ENCODE data around the gene EFEMP1. TPM values are rescaled to one million over a fixed set of nuclear protein-coding genes. Genes with fewer than 3 reads are reported as not detected.

The EFEMP1 gene
- polyA plus RNA-seq, 3 donors = not detected

GRCh38 chr2:55958756-55959155 lies 35.2 kb upstream of the EFEMP1 start:
- WGBS (ENCODE audit: insufficient coverage) = 50% methylated on average over 1 of the region's 1 CpG
- DNase-seq = no peak
- Mint-ChIP-seq H3K27ac (no peak overlapping the region), H3K4me3 (no peak overlapping the region), H3K9me3 (peaks cover 0 to 2% (median 0%) of the 10 kb centered on the region in 7 donors), H3K27me3 (ENCODE audit: low read depth in 3 of 3) (peaks cover 1 to 7% (median 2%) of the 10 kb centered on the region in 3 donors), H3K36me3 (no peaks in the 10 kb centered on the region), H3K4me1 (no peaks in the 10 kb centered on the region)
- TF ChIP-seq CTCF (IDR thresholded peaks at IDR 0.05) = no peak
- Histone ChIP-seq H4K20me1 (ENCODE audit: insufficient read depth, low read length) (no peaks in the 10 kb centered on the region), H3K9me3 (replicated peaks in 1 of 2; ENCODE audit: control insufficient read depth in 1 of 2, insufficient read depth in 1 of 2, low read length in 2 of 2) (no peaks in the 10 kb centered on the region), H3K9ac (ENCODE audit: insufficient read depth, low read length, poor library complexity, severe bottlenecking) (no peak overlapping the region), H3K27ac (ENCODE audit: low read depth in 1 of 2, low read length in 2 of 2) (no peak overlapping the region), H3K4me3 (replicated peaks in 1 of 3; ENCODE audit: low read depth in 2 of 3, low read length in 3 of 3) (no peak overlapping the region), H3K27me3 (ENCODE audit: control insufficient read depth in 2 of 2, insufficient read depth in 2 of 2, low read length in 2 of 2) (no peaks in the 10 kb centered on the region), H3K79me2 (ENCODE audit: insufficient read depth, low read length) (no peaks in the 10 kb centered on the region), H3K36me3 (replicated peaks in 1 of 2; ENCODE audit: control insufficient read depth in 1 of 2, insufficient read depth in 2 of 2, low read length in 2 of 2) (no peaks in the 10 kb centered on the region), H3K4me1 (ENCODE audit: control insufficient read depth in 1 of 2, insufficient read depth in 2 of 2, low read length in 2 of 2) (no peaks in the 10 kb centered on the region), H2AFZ (ENCODE audit: insufficient read depth, low read depth, low read length, poor library complexity, severe bottlenecking) (no peak overlapping the region), H3K4me2 (replicated peaks; ENCODE audit: extremely low read depth, low read length, poor library complexity, severe bottlenecking) (no peak overlapping the region)
- intact Hi-C loops (cut with micrococcal nuclease) = no loop called here

GRCh38 chr2:55957142-55957541 lies 33.6 kb upstream of the EFEMP1 start:
- Histone ChIP-seq H3K4me3 (replicated peaks in 1 of 3; ENCODE audit: low read depth in 2 of 3, low read length in 3 of 3) (no peak overlapping the region), H2AFZ (ENCODE audit: insufficient read depth, low read depth, low read length, poor library complexity, severe bottlenecking) (no peak overlapping the region), H3K36me3 (replicated peaks in 1 of 2; ENCODE audit: control insufficient read depth in 1 of 2, insufficient read depth in 2 of 2, low read length in 2 of 2) (no peaks in the 10 kb centered on the region), H3K27ac (ENCODE audit: low read depth in 1 of 2, low read length in 2 of 2) (no peak overlapping the region), H3K9ac (ENCODE audit: insufficient read depth, low read length, poor library complexity, severe bottlenecking) (no peak overlapping the region), H3K27me3 (ENCODE audit: control insufficient read depth in 2 of 2, insufficient read depth in 2 of 2, low read length in 2 of 2) (no peaks in the 10 kb centered on the region), H3K9me3 (replicated peaks in 1 of 2; ENCODE audit: control insufficient read depth in 1 of 2, insufficient read depth in 1 of 2, low read length in 2 of 2) (no peaks in the 10 kb centered on the region), H4K20me1 (ENCODE audit: insufficient read depth, low read length) (no peaks in the 10 kb centered on the region), H3K4me1 (ENCODE audit: control insufficient read depth in 1 of 2, insufficient read depth in 2 of 2, low read length in 2 of 2) (no peaks in the 10 kb centered on the region), H3K4me2 (replicated peaks; ENCODE audit: extremely low read depth, low read length, poor library complexity, severe bottlenecking) (no peak overlapping the region), H3K79me2 (ENCODE audit: insufficient read depth, low read length) (no peaks in the 10 kb centered on the region)
- Mint-ChIP-seq H3K27me3 (ENCODE audit: low read depth in 3 of 3) (peaks cover 0 to 7% (median 2%) of the 10 kb centered on the region in 3 donors), H3K4me3 (no peak overlapping the region), H3K9me3 (peaks cover 0 to 2% (median 0%) of the 10 kb centered on the region in 7 donors), H3K27ac (no peak overlapping the region), H3K36me3 (no peaks in the 10 kb centered on the region), H3K4me1 (no peaks in the 10 kb centered on the region)
- TF ChIP-seq CTCF (IDR thresholded peaks at IDR 0.05) = no peak
- DNase-seq = no peak
- WGBS (ENCODE audit: insufficient coverage) = no CpG with 5 or more reads among the region's 3 CpGs
- intact Hi-C loops (cut with micrococcal nuclease) = no loop called here

Data from CD14-positive monocyte (primary cell).